ENCODE measurements around the gene B3GNT8.

GRCh38 chr19:41405776-41406175 lies 21.4 kb downstream of the B3GNT8 start:
- TF ChIP-seq CTCF (conservative IDR thresholded peaks at IDR 0.05): no peak
- no peak for TF ChIP-seq ZFX (IDR thresholded peaks at IDR 0.05)
